ENCODE data around the gene MFAP5.
"Not testable (repeated sequence)": the region's sequence is repeated elsewhere in the genome, so short reads cannot be mapped to it uniquely, and the experiment has no call there.

DNA sequence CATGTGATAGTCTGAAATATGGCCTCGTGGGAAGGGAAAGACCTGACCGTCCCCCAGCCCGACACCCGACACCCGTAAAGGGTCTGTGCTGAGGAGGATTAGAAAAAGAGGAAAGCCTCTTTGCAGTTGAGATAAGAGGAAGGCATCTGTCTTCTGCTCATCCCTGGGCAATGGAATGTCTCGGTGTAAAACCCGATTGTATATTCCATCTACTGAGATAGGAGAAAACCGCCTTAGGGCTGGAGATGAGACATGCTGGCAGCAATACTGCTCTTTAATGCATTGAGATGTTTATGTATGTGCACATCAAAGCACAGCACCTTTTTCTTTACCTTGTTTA is 26.6 kb downstream of the MFAP5 start:
- TF ChIP-seq, protein P1, sequence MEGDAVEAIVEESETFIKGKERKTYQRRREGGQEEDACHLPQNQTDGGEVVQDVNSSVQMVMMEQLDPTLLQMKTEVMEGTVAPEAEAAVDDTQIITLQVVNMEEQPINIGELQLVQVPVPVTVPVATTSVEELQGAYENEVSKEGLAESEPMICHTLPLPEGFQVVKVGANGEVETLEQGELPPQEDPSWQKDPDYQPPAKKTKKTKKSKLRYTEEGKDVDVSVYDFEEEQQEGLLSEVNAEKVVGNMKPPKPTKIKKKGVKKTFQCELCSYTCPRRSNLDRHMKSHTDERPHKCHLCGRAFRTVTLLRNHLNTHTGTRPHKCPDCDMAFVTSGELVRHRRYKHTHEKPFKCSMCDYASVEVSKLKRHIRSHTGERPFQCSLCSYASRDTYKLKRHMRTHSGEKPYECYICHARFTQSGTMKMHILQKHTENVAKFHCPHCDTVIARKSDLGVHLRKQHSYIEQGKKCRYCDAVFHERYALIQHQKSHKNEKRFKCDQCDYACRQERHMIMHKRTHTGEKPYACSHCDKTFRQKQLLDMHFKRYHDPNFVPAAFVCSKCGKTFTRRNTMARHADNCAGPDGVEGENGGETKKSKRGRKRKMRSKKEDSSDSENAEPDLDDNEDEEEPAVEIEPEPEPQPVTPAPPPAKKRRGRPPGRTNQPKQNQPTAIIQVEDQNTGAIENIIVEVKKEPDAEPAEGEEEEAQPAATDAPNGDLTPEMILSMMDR (IDR thresholded peaks at IDR 0.05), result not testable (repeated sequence)
- not testable (repeated sequence) for TF ChIP-seq POLR2A (IDR thresholded peaks at IDR 0.05)
